ENCODE measurements around the gene ANKRD52. TPM values are rescaled to one million over a fixed set of nuclear protein-coding genes. Genes with fewer than 3 reads are reported as not detected.
A peak's percentile ranks its signal among the peaks of the same experiment; 100 is the strongest.

The ANKRD52 gene
- total and polyA plus RNA-seq, 9 of the 15 experiments (the other 6 are each of a cell fraction or from before 2014, with no cell fraction given), result 0.52 to 46.8 (median 7.9) TPM

GRCh38 chr12:56221757-56222530 is 36.2 kb downstream of the ANKRD52 start, which contains the start of gene RNF41 (continued):
- peak; percentile 84 for TF ChIP-seq PRDM10 (IDR thresholded peaks at IDR 0.05; ENCODE audit: partially characterized antibody)
- TF ChIP-seq KLF13 (tag; IDR thresholded peaks at IDR 0.05; ENCODE audit: borderline replicate concordance, low read depth), result no peak
- no peak for TF ChIP-seq ZNF217 (CRISPR knock-in tag; IDR thresholded peaks at IDR 0.05)
- TF ChIP-seq MBD2 (IDR thresholded peaks at IDR 0.05; ENCODE audit: borderline replicate concordance, low read depth), result peak; percentile 29; the same call in 1 of the 2 replicates
- TF ChIP-seq NUFIP1 (IDR thresholded peaks at IDR 0.05; ENCODE audit: partially characterized antibody), result no peak
- TF ChIP-seq ZNF830 (CRISPR knock-in tag; IDR thresholded peaks at IDR 0.05), result 0 out of 2 replicates have a peak, but pooled peaks have one; percentile 15
- no peak for TF ChIP-seq ELK1 (CRISPR knock-in tag; IDR thresholded peaks at IDR 0.05)
- TF ChIP-seq ZNF347 (CRISPR knock-in tag; IDR thresholded peaks at IDR 0.05; ENCODE audit: low read depth), result no peak
- TF ChIP-seq ZNF511 (CRISPR knock-in tag; IDR thresholded peaks at IDR 0.05), result peak; percentile 72
- no peak for TF ChIP-seq CBFA2T3 (IDR thresholded peaks at IDR 0.05)
- TF ChIP-seq ZBTB2 (IDR thresholded peaks at IDR 0.05), result peak; percentile 87; the same call in 1 of the 2 replicates
- no peak for TF ChIP-seq ZFP1 (CRISPR knock-in tag; IDR thresholded peaks at IDR 0.05)
- TF ChIP-seq HNRNPLL (IDR thresholded peaks at IDR 0.05; ENCODE audit: low read depth, low read length, poor library complexity, severe bottlenecking), result no peak
- no peak for TF ChIP-seq KLF16 (IDR thresholded peaks at IDR 0.05)
- no peak for TF ChIP-seq RFX7 (CRISPR knock-in tag; IDR thresholded peaks at IDR 0.05)
- TF ChIP-seq CBX5 (IDR thresholded peaks at IDR 0.05; ENCODE audit: borderline replicate concordance, low read depth), result no peak
- TF ChIP-seq TBL1XR1 (IDR thresholded peaks at IDR 0.05; ENCODE audit: low read length in 2 of 2), result no peak
- no peak for TF ChIP-seq ZNF41 (CRISPR knock-in tag; conservative IDR thresholded peaks at IDR 0.05)
- TF ChIP-seq TEAD4 (IDR thresholded peaks at IDR 0.05; ENCODE audit: low read length), result 0 out of 2 replicates have a peak, but pooled peaks have one; percentile 24
- no peak for TF ChIP-seq TEAD4 (CRISPR knock-in tag; IDR thresholded peaks at IDR 0.05; ENCODE audit: borderline replicate concordance)

Measured in K562 (cell line).